ENCODE results near the gene DMRTC2.

DNA sequence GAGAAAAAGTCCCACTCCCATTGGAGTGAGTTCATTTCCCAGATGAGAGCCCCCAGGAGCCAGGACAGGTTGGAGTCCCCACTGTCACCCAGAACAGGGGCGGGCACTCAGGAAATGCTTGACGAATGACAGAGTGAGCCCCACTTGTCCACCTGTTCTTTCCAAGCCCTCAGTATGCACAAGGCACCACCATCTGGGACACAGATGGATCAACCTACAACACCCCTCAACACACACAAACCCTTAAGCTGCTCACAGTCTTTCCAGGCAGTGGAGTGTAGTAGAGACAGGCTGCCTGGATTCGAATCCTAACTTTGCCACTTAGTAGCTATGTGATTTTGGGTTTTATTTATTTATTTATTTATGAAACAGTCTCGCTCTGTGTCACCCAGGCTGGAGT, 46.1 kb downstream of the DMRTC2 start:
- TF ChIP-seq, protein P1, sequence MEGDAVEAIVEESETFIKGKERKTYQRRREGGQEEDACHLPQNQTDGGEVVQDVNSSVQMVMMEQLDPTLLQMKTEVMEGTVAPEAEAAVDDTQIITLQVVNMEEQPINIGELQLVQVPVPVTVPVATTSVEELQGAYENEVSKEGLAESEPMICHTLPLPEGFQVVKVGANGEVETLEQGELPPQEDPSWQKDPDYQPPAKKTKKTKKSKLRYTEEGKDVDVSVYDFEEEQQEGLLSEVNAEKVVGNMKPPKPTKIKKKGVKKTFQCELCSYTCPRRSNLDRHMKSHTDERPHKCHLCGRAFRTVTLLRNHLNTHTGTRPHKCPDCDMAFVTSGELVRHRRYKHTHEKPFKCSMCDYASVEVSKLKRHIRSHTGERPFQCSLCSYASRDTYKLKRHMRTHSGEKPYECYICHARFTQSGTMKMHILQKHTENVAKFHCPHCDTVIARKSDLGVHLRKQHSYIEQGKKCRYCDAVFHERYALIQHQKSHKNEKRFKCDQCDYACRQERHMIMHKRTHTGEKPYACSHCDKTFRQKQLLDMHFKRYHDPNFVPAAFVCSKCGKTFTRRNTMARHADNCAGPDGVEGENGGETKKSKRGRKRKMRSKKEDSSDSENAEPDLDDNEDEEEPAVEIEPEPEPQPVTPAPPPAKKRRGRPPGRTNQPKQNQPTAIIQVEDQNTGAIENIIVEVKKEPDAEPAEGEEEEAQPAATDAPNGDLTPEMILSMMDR (IDR thresholded peaks at IDR 0.05), result no peak
- TF ChIP-seq POLR2A (IDR thresholded peaks at IDR 0.05), result no peak
